GM19043 (cell line): Measurements from ENCODE around the gene CELA2B.
"Not testable (repeated sequence)": the region's sequence is repeated elsewhere in the genome, so short reads cannot be mapped to it uniquely, and the experiment has no call there.

Experiments used
- ATAC-seq: cut with Tn5 transposase; IDR thresholded peaks from one replicate; pipeline ENCODE4 v1.9.1; 2021; ENCODE audit warnings: low read depth; ENCODE audit not compliant: unreplicated experiment

Gene CELA2B

DNA sequence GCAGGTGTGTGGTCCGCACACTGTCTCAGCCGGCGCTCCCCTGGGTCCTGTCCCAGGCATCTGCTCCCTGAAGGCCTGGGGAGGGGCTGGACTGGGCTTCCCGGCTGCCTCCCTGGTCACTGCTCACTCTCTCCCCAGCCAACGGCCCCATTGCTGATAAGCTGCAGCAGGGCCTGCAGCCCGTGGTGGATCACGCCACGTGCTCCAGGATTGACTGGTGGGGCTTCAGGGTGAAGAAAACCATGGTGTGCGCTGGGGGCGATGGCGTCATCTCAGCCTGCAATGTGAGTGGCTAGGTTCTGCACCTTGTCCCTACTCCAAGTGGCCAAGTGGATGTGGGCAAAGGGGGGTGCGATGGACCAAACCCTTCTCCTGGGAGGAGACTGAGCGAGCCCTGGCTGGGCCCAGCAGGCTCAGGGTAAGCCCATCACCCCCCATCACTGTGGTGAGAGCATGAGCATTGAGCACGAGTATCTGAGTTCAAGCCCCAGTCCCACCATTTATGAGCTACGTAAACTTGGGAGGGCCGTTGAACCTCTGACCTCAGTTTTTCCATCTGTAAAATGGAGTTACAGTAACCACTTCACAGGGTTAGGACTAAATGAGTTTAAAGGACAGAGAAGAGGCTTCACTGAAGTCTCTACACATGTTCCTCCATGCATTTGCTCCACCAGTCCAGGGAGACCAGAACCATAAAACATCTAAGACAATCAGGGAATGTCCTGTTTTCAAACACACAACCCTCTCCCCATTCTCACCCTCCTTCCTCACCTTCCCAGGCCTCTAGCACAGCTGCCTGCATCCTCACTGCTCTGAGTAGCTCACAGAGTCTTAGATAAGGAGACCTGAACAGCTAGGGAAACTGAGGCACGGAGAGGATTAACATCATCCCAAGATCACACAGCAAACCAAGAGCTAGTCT lies 31.2 kb upstream of the CELA2B start:
- ATAC-seq = no peak

DNA sequence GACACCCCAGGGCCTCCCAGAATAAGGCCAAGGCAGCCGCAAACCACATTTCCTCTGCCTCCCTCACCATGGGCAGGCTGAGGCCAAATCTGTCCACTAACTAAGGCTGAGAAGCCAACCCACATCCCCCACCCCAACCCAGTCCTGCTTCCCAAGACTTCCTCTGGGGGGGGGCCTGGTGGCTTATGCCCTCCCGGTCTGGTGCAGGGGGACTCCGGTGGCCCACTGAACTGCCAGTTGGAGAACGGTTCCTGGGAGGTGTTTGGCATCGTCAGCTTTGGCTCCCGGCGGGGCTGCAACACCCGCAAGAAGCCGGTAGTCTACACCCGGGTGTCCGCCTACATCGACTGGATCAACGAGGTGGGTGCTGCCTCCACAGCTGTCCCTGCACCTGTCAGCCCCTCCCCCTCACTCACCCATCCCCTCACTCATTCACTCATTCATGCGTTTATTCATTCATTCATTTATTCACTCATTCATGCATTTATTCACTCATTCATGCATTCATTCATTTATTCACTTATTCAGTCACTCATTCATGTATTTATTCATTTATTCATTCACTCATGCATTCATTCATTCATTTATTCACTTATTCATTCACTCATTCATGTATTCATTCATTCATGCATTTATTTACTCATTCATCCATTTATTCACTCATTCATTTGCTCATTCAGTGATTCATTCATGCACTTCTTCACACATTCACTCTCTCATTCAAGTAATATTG lies 30.3 kb upstream of the CELA2B start:
- no peak for ATAC-seq

DNA sequence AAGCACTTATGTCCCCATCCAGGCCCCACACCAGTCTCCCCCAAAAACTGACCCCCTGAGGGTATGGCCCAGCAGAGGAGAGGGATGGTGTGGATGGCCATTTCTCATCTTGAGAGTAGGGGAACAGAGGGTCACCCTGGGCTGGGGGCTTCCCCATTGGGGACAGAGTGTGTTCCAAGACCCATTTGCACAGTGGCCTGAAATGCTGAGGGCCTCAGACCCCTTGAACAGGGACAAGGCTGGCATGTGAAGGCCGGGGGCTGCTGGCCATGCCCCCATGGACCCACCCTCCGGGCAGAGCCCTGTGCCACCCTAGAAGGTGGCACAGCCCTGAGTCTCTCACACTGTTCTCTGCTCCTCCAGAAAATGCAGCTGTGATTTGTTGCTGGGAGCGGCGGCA lies 29.7 kb upstream of the CELA2B start:
- no peak for ATAC-seq

DNA sequence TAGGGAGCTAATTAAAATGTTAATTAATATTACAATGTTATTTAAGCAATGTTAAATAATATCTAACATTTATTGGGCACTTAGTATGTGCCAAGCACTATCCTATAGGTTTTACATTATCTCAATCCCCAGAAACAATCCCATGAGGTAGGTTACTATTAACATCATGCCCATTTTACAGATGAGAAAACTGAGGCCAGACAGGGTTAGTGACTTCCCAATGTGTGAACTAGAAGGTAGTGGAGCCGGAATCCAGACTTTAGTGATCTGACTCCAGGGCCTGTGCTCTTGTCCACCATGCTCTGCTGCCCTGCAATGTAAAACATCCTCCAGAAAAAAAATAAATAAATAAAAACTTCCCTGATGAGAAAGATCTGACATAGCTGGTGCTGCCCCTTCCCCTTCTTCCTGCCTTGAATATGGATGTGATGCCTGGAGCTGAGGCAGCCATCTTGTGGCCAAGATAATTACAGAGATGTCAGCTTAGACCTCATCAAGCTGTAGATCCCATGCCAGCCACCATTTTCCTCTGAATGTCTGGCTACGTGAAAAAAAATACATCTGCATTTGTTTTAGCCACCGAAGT lies 26.9 kb upstream of the CELA2B start:
- ATAC-seq = no peak

DNA sequence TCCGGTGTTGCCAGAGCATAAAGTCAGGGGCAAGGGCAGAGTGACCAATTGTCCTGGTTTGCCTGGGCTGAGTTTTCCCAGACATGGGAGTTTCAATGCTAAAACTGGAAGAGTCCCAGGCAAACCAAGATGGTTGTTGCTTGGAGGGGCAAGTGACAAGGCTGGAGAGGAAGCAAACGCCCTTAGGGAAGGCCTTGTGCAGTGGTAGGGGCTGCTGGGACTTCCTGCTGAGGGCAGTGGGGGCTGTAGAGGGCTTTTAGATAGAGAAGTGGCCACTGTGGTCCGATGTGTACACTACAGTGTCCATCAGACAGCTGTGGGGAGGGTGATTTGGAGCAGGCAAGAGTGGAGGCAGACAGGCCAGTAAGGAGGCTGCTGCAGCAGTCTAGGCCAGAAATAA lies 26.3 kb upstream of the CELA2B start:
- no peak for ATAC-seq

DNA sequence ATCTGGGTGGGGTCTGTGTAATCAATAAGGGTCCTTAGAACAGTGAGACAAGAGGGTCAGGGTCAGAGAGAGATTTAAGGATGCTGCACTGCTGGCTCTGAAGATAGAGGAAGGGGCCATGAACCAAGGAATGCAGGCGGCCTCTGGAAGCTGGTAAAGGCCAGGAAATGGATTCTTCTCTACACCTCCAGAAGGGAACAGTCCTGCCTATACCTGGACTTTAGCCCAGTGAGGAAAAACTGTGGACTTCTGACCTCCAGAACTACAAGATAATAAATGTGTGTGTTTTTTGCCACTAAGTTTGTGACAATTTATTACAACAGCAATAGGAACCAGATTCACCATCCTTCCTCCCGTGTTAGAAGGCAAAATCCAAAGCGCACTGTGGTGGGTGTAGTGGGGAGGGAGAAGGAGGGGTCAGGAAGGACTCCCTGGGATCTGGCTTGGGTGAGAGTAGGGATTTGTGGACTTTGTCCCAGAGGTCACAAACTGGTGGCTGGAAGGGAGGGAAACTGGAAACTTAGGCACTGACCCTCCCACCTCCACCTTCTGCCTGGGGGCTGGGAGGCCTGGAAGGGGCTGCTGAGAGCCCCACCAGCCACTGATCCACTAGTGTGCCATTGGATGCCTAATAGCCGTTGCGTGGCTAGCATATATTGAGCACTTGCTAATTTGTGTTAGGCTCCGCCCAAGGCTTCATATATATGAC lies 24.7 kb upstream of the CELA2B start:
- no peak for ATAC-seq

DNA sequence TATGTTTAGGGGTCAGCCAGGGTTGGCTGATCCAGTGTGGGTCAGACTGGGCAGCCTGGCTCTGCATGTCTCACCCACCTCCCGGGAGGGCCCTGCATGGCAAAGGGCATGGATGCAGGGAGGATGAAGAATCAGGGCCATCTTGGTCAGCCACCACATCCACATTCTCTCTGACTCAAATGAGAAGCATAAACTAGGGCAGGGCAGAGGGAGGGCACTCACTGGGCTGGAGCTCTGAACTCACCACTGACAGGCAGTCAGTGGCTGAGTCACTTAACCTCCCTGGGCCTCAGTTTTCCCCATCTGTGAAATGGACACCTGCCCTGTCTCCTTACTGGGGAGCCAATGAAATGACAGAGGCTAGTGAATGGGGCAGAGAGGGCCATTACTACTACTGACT lies 23.7 kb upstream of the CELA2B start:
- no peak for ATAC-seq

DNA sequence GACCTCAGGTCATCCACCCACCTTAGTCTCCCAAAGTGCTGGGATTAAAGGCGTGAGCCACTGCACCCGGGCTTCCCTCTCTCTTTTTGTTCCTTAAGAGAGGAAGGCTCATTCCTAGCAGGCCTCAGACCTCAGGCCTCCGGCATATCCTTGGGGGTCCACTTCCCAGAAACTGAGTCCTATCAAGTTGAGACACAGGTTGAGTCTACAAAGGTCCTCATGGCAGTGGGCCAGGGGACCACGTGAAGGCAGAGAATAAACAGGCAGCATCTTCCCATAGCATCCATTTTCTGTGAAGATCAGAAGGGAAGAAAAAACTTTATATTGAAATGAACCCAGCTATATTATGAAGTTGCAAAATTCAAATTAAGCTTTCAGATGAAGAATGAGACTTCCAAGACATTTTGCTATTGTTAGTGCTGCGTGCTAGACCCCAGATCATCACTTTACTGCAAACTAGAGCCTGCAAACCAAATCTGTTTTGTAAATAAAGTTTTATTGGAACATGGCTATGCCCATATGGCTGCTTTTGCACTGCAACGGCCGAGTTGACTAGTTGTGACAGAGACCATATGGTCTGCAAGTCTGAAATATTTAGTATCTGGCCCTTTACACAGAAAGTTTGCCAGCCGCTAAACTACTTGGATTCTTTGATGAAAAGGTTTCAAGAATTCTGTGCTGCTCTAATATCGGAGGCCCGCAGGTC lies 22.9 kb upstream of the CELA2B start:
- ATAC-seq = no peak

DNA sequence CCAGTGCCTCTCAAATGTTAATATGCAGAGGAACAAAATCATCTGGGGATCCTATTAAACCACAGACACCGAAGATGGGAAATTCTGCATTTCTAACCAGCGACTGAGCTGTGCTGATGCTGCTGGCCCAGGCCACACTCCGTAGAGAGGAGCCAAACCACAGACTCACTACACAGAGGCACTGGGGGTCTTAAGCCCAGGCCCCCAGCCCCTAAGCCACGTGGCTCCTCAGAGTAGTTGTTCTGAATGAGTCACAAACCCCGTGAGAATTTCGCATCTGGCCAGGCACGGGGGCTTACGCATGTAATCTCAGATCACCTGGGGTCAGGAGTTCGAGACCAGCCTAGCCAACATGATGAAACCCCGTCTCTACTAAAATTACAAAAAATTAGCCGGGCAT lies 22.2 kb upstream of the CELA2B start:
- ATAC-seq = no peak

DNA sequence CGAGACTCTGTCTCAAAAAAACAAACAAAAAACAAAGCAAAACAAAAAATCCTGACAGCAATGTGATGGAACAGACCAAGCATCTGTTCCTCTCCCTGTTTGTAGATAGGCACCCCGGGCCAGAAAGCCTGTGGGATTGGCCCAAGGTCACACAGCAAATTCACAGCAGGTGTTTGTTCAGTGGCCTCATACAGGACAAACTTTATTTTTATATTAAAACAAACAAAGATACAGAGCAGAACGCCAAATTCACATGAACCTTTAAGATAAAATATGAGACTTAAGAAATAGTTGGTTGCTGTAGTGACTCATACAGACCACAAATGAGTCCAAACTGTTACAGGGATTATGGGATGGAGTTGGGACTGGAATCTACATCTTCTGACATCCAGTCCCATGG lies 21.6 kb upstream of the CELA2B start:
- ATAC-seq = no peak

DNA sequence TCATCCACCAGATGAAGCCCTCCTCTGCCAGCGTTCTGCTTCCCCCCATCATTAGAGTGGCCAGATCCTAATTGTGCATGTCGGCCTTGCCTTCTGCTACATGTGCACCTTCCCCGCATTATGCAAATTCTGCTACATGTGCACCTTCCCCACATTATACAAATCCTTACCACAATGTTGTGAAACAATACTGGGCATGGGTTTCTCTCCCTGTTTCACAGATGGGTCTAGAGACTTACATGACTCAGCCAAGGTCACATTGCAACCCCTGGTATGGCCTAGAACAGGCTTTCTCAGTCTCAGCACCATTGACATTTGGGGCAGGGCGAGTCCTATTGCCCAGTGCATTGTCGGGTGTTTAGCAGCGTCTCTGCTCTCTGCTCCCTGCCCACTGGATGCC lies 20.4 kb upstream of the CELA2B start:
- no peak for ATAC-seq

DNA sequence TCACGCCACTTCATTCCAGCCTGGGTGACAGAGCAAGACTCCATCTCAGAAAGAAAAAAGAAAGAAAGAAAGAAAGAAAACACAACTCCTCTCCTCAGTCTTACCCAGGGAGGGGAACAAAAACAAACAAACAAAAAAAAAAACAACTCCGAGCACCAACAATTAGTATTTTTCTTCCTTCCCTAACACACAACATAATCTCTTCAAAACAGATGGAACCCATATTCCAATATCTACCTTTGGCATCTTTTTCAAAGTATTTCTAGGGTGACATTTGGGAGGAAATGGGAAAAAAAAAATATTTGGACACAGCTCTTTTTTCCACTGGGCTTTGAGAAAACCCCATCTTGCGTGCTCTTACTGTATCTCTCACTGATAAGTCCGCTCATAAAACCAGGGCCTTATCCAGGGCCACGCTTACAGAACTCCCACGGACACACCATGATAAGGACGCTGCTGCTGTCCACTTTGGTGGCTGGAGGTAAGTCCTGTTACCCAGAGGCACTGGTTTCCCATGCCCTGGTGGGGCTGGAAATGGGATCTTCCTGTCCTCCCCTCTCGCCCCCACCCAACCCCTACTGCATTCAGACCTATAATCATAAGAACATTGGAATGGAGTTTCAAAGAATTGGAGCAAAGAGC lies 19.5 kb upstream of the CELA2B start, which contains the start of gene CELA2A:
Gene CELA2A (plus strand): TSS at position 420 of the 642 bp plus-strand sequence. CDS start 22 bp downstream, at position 442.
- no peak for ATAC-seq

DNA sequence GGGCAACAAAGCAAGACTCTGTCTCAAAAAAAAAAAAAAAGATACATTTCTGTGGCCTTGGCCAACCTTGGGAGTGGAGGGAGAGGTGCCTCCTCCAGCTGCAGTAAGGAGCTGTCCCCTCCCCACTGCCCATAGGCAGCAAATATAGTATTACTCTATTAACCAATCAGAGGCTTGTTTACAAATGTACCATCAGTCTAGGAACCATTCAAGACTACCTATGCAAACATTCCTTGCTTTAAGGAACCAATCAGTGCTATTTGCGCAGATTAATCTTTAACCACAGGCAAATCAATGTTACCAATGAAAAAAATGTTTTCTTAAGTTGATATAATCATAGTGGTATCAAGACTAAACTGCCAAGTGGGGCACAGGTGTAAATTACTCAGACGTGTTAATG lies 18.3 kb upstream of the CELA2B start:
- no peak for ATAC-seq

DNA sequence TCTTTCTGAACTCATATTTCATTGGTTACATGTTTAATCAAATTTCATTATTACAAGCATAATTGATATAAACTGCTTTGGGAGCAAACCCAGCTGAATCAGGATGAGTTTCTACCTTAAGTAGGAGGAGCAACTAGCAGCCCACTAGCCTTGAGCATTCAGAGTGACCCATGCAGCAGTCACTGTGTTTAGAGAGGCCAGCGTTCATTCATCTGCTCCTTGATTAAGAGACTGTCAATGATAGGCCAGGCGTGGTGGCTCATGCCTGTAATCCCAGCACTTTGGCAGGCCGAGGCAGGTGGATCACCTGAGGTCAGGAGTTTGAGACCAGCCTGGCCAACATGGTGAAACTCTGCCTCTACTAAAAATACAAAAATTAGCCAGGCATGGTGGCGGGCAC lies 17.5 kb upstream of the CELA2B start:
- ATAC-seq = not testable (repeated sequence)

DNA sequence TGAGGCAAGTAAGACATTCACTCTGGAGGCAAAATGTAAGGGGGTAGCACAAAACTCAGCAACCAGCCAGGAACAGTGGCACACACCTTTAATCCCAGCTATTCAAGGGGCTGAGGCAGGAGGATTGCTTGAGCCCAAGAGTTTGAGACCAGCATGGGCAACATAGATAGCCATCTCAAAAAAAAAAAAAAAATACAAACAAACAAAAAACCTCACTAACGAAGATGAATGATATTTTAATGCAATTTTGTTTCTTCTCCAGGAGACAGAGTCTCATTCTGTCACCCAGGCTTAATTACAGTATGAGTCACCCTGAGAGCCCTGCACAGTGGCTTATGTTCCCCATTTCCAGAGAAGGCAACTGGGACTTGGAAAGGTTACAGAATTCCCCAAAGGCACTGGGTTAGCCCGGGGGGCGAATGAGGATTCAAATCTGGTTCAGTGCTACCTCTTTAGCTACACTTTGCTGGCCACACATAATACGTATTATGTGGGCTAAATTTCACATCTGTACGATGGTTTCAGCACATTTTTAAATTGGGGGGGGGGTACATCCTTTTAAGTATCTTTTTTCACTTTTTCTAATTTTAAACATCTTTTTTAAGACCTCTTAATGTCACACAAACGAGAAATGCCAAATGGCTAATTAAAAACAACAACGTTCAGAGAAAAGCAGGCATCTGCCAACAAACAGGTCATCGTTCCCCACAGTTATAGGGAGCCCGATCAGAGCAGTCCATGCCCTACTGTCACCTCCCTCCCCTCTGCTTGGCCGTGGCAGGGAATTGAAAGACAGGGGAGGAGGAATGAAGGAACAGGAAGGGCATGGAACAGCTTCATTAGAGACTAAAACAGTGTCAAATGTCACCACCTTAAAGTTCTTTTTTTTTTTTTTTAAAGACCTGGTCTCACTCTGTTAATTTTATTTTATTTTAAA lies 15.9 kb upstream of the CELA2B start:
- no peak for ATAC-seq

DNA sequence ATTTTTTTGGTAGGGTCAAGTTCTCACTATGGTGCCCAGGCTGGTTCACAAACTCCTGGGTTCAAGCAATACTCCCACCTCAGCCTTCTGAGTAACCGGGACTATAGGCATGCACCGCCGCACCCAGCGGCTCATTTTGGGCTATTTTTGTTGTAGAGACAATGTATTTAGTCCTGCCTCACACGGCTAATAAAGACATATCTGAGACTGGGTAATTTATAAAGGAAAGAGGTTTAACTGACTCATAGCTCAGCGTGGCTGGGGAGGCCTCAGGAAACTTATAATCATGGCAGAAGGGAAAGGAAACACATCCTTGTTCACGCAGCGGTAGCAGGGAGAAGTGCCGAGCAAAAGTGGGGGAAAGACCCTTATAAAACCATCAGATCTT lies 15.2 kb upstream of the CELA2B start:
- no peak for ATAC-seq

DNA sequence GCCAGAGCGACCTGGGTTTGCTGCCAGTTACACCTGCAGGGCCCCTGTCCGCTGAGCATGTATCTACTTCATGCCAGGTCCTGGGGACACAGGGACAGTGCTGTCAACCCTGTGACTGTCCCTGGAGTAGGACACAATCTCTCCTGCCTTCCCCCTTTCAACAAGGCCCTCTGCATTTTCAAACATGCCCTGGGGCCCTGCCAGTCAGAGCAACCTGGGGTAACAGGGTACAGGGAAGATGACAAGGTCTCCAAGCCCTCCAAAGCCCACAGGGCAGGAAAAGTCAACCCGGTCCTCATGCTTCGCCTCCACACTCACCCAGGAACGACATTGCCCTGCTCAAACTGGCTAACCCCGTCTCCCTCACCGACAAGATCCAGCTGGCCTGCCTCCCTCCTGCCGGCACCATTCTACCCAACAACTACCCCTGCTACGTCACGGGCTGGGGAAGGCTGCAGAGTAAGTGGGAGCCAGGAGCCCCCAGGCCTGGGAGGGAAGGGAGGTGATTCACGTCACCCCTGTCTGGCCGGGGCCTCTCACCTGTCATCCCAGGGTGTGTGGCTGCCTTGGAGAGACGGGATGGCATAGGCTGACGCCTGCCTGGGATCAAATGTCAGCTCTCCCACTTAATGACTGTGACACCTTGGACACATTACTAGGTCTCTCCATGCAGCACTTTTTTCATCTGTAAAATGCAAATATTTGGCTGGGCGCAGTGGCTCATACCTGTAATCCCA lies 12.7 kb upstream of the CELA2B start:
- not testable (repeated sequence) for ATAC-seq

DNA sequence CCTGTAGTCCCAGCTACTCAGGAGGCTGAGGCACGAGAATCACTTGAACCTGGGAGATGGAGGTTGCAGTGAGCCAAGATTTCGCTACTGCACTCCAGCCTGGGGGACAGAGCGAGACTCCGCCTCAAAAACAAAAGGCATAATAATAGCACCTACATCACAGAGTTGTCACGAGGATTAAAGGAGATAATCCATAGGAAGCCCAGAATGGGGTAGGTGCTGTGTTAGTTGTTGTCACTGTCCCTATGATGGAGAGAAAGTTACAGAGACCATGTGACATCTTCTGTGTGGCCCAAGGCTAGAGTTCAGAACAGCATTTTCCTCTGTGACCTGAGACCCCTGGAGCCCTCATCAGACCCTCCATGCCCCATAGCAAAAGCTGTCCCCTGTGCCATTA lies 12.0 kb upstream of the CELA2B start:
- not testable (repeated sequence) for ATAC-seq
